ENCODE measurements around the gene FMNL3.

FMNL3 gene

DNA sequence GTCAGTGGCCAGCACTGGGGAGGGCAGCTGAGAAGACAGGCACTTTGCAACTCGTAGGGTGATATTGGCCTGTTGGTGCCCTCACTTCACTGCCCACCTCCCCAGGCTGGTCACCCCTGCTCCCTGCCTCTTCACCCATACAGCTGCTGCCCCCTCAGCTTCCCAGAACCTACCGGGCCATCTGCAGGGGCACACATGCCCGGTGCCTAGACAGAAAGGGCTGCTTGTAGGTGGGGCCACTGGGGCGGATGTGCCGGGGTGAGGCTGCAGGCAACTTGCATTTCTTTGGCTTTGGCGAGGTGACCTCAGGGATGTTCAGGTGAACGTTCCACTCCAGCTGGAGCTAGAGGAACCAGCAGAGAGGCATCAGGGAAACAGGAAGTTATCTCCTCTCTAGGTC, 118.9 kb downstream of the FMNL3 start:
- no peak for DNase-seq

DNA sequence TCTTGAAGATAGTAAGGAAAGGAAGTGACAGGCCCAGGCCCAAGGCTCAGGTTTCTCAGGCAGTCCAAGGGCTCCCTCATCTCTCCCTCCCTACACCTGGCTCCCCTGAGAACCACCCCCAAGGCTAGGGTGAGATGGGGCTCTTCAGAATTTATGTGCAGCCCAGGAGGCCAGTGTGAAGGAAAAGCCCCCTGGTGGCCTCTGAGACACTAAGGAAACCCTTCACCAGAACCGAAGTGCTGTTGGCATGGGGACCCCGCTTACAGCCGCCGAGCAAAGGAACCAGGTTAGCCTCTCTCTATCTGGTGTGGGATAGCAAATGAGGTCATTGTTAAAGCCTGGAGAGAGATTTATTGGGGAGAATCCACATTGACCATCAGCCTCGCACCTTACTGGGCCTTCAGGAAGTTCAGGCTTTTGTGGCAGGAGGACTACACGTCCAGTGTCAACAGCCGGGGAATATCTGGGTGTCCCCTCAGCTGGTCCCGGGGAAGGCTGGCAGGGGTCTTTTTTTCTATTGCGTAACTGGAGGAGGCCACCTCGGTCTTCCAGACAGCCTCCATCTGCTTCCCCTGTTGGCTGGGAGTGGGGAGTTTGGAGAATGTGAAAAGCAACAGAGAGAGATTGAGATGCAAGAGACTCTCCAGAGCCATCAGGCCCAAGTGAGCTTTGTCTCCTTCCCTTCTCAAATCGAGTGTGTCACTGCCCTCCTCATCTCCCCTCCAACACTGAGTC, 119.9 kb downstream of the FMNL3 start:
- DNase-seq: no peak

All from activated CD4-positive, alpha-beta T cell treated with anti-CD3 and anti-CD28 coated beads, Interleukin-2, amount 50 U/mL, for 16 hours (primary cell).